GM12873 (cell line): ENCODE measurements around the gene MERTK.

Source experiments
- TF ChIP-seq, protein P1 (sequence below): IDR thresholded peaks from 2 replicates; pipeline ENCODE4 v1.5.1; 2012; ENCODE audit warnings: low read depth, mild to moderate bottlenecking, moderate library complexity, low read length, control low read depth; ENCODE audit not compliant: insufficient read depth; ENCODE audit errors: missing control alignments

MERTK gene

DNA sequence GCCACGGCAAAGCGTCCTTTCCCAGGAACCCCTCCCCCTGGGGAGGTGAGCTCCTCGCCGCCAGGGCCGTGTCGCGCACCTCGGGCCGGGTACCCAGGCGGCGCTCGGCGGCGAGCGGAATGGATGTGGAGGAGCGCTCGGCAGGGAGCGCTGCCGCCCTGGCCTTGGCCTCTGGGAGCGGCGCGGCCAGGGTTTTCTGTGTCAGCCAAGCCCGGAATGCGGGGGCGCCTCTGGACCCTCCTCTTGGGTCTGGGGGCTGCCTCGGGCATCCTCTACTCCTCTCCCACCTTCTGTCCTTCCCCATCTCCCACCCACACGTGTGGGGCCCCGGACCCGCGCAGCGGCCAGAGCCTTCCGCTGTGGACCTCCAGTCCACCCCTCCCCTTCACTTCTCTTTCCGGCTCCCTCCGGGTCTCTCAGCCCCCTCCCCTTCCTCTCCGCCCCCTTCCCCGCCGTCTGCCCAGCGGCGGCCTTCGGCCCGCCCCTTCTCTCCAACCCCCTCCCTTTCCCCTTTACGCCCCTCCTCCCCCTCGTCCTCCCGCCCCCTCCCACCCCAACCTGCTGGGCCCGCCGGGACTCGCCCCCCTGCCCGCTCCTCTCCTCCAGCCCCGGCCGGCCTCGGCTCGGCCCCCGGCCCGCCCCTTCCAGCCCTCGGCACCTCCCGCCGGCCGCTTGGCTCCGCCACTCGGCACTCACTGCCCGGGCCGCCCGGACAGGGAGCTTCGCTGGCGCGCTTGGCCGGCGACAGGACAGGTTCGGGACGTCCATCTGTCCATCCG, at the start of gene MERTK:
Gene MERTK, plus strand, starts transcription at position 684 of the 779 bp plus-strand sequence. CDS start 129 bp downstream, outside the sequence.
- TF ChIP-seq, protein P1, sequence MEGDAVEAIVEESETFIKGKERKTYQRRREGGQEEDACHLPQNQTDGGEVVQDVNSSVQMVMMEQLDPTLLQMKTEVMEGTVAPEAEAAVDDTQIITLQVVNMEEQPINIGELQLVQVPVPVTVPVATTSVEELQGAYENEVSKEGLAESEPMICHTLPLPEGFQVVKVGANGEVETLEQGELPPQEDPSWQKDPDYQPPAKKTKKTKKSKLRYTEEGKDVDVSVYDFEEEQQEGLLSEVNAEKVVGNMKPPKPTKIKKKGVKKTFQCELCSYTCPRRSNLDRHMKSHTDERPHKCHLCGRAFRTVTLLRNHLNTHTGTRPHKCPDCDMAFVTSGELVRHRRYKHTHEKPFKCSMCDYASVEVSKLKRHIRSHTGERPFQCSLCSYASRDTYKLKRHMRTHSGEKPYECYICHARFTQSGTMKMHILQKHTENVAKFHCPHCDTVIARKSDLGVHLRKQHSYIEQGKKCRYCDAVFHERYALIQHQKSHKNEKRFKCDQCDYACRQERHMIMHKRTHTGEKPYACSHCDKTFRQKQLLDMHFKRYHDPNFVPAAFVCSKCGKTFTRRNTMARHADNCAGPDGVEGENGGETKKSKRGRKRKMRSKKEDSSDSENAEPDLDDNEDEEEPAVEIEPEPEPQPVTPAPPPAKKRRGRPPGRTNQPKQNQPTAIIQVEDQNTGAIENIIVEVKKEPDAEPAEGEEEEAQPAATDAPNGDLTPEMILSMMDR = peak; percentile 43

DNA sequence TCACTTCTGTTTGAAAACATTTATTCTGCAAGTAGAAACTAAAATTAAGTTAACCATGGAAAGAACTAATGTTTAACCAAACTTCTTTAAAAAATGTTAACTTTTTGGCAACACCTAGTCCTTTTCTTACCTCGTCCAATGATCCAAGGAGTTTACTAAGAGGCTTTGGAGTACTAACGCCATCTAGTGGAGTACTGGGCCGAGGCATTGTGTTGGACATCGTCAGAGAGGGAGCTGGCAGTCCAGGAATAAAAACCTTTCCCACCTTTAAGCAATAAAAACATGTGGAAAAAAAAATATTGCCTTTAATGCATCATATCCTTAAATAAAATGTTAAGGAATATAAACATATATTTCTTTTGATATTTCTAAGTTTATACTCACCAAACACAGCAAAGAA, 47.8 kb upstream of the MERTK start:
- TF ChIP-seq, protein P1 = peak; percentile 48

DNA sequence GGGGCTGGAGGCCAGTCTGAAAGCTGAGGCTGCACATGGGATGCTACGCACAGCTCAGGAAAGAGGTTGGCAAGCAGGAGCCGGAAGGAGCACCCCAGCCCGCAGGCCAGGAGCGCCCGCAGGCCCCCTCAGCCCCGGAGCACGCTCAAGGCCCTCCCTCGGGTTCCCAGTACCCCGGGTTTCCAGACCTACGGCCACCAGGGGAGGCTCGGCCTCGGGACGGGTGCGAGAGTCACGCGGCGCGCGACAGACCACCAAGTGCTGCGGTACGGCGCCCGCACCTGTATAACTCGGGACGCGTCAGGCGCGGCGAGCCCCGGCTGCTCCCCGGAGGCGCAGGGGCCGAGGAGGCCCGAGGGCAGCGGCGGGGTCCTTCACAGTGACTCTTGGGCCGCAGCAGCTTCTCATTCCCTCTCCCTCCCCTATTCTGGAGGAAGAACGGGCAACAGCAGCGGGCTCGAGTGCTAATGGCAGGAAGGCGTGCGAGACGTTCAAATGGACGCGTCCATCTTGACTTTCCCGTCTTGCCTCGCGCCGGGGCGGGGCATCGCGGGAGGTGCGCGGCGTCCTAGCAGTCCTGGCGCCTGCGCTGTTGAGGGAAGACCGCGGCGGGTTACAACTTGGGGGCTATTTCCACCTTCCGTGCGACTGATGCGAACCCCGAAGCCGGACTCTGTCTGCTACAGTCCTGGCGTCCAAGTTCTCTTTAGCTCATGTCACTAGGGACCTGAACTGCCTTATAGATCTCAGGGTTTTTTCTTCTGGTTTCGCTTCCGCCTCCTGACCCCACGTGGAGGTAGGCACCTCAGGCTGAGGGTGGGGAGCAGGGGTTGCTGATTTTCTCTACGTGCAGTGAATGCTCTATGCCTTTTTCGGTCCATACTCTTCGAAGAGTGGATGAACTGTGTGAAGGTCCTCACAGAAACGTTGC, 14.5 kb upstream of the MERTK start, which contains the start of gene ANAPC1:
Gene ANAPC1, minus strand, starts transcription at position 533 of the 931 bp plus-strand sequence. CDS start 3,368 bp downstream, outside the sequence.
- TF ChIP-seq, protein P1 = no peak

DNA sequence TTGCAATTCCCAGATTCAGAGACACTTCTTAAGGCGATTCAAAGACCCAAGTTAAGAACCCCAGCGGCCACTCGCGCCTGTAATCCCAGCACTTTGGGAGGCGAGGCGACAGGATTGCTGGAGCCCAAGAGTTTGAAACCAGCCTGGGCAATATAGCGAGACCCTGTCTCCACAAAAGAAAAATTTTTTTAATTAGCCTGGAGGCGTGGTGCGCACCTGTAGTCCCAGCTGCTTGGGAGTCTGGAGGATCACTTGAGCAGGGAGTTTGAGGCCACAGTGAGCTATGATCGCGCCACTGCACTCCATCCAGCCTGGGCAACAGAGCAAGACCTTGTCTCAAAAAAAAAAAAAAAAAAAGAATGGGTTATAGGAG, 13.8 kb upstream of the MERTK start:
- TF ChIP-seq, protein P1 = no peak

DNA sequence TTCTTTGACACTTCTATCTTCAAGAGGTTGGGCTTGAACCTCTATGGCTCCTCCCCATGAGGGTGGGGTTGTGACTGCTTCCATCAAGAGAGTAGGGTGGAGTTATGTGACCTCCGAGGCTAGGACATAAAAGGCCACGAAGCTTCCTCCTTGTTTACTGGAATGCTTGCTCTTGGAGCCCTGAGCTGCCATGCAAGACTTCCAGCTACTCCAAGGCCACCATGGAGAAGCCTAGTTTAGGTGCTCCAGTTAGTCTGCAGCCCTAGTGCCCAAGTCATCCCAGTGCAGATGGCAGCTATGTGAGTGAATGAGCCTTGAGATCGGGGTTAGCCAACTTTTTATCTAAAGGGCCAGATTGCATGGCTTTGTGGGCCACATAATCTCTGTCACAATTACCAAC, 2.4 kb upstream of the MERTK start:
- TF ChIP-seq, protein P1 = no peak

DNA sequence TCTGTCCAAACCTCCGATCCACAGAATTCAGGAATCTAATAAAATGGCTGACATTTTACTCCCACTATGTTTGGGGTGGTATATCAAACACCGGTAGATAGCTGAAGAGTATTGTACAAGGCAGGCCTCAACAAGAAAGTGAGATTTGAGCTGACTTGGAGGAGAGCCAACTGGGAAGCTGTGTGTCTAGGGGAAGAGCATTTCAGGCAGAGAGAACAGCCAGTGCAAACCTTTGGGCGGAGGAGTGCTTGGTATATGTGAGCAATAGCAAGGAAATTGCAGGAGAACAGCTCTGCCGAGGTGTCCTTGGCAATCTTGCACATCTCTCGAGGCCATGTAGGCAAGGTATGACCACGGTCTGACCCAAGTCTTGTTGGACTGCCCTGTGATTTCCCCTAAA, 1.8 kb upstream of the MERTK start:
- TF ChIP-seq, protein P1 = no peak

DNA sequence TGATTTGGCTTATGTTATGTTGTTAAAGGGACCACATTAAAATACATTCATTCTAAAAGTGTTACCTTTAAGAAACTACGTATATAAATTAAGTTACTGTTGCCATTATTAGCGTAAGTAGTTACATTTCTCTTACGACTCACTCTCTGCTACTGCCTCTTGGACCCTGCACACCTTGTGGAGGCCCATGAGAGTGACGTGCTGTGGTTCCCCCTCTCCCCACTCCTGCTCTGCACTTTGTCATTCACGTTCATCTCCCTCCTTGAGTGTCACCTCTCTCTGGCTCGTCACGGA, 830 bp upstream of the MERTK start:
- TF ChIP-seq, protein P1 = no peak
